GM18526 (cell line): Measurements from ENCODE around the gene IL1RL2.

ENCODE experiments used
- POLR2A ChIP-seq: IDR thresholded peaks from 3 replicates; pipeline ENCODE4 v1.6.1; 2011; ENCODE audit not compliant: insufficient read length; ENCODE audit errors: extremely low read depth

The IL1RL2 gene

DNA sequence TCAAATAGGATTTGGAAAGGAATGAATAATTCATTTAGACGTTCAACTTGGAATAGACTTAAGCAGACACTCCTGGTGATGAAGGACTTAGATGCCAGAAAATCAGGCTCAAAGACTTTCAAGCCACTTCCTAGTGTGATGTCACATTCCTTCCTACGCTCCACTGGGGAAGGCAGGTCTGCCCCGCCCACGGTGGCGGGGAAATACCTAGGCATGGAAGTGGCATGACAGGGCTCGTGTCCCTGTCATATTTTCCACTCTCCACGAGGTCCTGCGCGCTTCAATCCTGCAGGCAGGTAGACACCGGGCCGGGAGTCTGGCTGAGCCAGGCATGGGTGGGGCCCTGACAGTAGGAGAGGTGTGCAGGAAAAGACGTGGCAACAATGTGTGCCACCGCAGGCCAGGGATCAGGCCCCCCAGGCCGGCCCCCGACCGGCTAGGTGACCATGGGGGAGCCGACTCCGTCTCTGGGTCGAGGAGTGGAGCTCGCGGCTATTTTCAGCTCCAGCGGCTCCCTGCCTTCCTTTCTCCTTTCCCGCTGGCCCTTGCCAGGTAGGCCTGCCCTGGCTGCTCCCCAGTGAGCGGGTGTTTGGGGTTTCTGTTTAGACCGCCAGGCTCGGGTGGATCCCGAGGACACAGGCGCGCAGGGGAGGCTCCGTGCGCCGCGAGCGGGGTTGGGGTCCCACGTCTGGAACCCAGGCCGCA lies at the start of gene IL1RL2:
TSS of gene IL1RL2 (plus strand) at position 233 of the 705 bp plus-strand sequence. CDS start 845 bp downstream, outside the sequence.
- TF ChIP-seq POLR2A = no peak

DNA sequence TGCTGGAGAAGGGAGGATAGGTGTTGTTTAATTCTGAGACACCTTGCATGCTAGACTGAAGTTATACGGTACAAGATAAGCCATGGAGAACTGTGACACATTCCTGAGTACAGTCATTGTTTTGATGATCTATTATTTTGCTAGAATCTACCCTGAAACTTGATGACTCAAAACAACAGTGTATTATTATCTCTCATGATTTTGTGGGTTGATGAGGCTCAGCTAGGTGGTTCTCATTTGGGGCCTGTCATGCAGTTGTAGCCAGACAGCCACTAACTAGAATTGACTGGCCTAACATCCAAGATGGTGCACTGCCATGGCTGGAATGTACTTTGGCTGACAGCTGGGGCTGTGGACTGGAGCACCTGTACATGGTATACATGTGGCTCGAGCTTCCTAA lies 49.7 kb upstream of the IL1RL2 start:
- TF ChIP-seq POLR2A = no peak

DNA sequence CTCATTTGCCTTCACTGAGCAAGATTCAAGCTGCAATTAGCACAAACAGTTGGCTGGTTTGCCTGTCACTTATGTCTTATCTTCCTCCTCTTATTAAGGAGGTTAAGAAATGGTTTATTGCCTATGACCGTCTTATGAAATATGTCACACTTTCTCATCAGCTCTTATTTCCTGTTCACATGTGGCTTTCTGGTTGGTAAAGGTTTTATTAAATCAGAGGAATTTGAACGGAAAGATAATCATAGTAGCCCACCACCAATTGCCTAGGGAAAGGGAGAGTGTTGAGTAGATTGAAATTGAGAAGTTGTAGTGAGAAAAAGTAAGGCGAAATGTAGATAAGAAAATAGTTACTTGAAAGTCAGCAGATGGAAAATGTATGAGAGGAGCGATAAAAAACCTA lies 48.5 kb upstream of the IL1RL2 start:
- TF ChIP-seq POLR2A = no peak

DNA sequence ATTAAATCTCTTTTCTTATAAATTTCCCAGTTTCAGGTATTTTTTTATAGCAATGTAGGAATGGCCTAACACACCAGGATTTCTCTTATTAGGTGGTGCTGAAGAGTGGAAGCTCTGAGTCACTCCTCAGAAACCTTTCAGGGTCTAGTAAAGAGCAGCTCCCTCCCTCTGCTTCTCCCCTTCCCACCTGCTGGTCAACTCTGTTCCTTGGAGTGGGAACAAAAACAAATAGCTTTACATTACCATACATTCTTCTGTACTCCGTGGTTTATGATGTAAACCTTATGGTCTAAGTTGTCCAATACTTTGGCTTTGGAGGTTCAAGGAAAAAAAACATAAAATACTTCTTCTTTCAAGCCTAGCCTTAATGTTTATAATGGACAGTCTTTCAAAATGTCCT lies 47.0 kb upstream of the IL1RL2 start:
- TF ChIP-seq POLR2A = no peak

DNA sequence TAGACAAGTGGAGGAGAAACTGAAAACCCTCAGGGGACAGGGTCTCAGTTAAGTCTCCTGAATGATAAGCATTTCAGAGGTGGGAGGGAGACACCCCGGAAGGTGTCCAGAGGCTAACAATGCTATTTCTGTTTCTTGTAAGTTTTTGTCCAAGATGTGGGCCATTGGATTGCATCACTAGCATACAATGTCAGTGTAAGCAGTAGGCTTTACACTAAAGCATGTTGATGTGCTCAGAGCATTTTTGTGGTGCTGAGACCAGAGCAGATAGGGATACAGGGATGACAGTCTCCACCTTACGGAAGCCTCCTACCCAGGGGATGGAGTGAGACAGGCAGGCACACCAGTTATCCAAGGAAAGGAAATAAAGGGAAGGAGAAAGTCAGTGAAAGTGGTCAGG lies 46.4 kb upstream of the IL1RL2 start:
- TF ChIP-seq POLR2A = no peak

DNA sequence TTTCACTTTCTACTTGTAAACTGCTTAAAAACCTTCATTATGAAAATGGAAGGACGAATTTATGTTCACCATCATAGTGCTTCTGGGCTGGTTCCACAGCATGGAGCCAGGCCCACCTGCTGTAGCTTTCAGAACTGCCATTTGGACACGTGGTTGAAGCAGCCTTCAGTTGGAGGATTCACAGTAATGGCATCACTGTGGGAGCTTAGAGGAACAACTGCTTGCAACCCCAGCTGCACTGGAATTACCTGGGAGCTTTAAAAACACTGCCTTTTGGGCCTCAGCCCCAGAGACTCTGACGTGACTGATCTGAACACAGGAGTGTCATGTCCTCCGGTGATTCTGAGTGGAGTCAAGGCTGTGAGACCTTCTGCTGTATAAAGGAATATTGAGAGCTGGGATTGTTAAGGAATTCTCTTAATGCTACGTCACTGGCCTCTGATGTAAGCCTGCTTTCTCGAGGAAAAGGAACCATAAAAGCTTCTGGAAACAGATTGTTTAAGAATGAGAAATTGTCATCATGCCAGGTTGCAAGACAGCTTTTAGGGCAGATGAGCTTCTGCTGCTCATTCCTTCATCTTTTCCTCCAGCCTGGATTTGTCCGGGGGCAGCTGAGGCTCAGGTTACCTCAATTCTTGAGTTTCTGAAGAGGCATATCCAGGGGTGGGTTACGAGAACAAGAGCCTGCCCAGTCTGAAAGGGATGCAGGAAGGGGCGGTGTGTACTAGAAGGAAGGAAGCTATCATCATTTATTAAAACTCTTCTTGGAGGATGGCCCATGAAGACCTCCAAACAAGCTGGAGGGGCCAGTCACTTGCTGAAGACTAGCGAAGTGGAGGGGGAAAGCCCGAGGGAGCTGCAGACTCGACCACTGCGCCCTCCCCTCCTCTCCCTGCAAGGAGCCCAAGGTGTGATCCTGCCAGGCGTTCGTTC lies 45.5 kb upstream of the IL1RL2 start:
- TF ChIP-seq POLR2A = no peak

DNA sequence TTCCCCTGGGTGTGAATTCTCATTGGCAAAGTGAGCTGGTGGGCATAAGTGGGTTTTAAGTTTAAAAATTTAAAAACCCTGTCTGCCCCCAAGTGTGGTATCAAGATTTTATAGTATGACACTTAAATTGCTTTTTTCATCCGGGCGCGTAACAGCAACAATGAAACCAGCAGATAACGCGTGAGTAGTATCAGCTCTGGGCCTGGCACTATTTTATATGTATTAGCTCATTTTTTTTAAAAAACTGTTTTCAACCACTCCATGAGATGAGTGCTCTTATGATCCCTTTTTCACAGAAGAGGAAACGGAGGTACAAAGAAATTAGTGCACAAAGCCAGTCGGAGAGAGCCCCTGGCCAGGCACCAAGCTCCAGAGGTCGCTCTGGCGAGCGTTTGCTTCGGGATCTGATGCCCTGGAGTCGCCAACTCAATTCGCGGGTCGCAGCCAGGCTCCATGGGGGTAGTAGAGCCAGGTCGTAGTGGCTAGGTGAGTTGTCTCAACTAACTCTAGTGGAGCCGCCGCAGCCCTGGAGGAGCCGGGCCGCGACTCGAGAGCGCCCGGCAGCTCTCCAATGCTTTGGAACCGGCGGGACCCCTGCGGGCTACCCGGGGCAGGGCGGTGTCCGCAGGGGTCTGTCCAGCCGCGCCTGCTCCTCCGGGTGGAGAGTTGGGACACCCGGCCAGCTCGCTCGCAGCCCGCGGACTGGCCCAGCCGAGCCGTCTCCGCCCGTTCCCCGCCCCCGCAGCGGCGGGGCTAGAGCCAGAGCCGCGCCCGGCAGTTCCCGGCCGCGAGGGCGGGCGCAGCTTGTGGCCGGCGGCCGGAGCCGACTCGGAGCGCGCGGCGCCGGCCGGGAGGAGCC lies 44.6 kb upstream of the IL1RL2 start, which contains the start of gene IL1R1:
TSS of gene IL1R1 (plus strand) at position 777 of the 859 bp plus-strand sequence. CDS start 14,979 bp downstream, outside the sequence.
- no peak for TF ChIP-seq POLR2A

DNA sequence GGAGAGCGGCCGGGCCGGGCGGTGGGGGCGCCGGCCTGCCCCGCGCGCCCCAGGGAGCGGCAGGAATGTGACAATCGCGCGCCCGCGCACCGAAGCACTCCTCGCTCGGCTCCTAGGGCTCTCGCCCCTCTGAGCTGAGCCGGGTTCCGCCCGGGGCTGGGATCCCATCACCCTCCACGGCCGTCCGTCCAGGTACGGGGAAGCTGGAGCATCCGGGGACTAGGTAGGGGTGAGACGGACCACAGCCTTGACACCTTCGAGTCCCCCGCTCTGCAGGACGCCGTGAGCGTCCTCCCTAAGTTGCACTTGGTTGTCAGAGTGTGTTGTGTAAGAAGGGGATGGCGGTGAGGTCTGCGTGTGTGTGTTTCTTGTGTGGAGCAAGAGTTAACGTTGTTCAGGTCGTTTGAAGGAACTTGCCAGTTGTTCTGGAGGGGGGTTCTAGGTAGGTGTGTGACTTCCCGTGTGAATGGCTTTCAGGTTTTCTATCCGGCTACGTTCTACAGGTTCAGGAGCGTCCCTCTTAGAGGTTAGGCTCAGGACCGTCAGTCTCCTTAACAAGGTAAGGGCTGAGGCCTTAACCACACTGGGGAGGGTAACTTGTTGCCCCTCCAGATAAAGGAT lies 43.9 kb upstream of the IL1RL2 start:
- no peak for TF ChIP-seq POLR2A

DNA sequence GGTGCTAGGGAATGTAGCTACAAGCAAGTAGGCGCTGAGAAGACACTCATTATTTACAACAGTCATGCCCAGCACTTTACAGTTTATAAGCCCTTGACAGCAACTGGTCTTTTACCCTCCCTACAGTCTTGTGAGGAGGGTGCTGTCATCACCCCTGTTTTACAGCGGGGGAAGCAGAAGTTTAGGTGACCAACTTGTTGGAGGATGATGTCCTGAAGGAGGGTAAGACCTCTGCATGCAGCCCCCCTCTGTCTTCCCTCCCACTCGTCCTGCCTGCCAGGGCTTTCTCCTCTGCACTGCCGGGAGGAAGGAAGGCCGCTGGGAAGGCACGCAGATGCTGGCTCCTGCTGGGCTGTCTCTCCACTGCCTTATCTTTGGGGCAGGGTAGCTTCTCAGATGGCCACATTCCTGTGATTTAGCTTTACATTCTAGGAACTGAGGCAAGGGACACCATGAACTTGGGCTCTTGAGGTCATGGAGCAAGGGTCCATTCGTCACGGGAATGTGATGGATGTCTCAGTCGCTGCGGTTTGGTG lies 43.3 kb upstream of the IL1RL2 start:
- no peak for TF ChIP-seq POLR2A

DNA sequence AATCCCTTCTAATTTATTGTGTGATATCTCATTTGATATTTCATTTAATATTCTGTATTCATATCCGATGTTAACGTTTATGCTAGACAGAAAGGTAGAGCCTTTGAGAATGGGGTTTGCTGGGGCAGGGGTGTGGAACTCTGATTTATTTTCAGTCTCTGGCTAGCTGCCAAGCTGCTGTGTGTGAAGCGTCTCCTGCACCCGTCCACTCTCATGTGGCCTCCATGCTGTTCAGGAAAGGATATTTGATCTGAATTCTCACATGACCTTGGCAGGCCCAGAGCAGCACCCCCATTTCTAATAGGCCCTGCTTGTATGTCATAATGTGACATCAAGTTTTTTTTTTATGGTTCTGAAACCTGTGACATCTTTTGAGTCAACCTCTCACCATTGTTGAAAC lies 42.7 kb upstream of the IL1RL2 start:
- no peak for TF ChIP-seq POLR2A

DNA sequence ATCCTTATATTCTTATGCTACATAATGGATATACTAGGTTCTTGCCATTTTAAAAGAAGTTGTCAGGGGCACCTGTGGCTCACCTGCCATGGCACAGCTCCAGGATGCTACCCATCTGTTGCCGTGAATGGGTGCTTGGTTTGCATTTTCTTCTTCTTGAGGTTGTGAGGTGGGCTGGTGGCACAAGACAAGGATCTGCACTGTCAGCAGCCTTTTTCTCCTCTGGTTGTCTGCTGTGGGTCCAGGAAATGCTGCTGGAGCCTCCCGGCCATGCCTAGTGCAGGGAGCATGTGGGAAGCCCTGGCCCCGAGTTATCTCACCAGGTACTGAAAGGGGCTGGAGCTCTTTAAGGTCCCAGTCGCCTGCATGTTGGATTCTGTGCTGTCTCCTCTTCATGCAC lies 41.7 kb upstream of the IL1RL2 start:
- no peak for TF ChIP-seq POLR2A

DNA sequence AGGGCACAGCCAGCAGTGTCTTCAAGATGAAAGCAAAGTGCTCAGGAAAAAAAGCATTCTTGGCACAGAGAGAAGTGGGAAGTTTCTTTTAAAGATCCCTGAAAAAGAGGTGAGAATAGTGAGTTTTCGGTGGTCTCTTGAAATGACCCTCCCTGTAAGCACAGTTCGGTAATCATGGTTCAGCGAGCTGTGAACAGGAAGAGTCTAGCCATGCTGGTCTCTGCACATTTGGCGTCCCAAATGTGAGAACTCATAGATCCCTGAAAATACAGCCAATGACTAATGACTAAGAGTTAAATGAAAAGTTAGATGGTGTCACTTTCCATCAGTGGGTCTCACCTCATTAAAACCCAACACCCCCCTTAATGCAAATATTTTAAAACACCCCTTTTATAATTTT lies 40.9 kb upstream of the IL1RL2 start:
- TF ChIP-seq POLR2A = no peak

DNA sequence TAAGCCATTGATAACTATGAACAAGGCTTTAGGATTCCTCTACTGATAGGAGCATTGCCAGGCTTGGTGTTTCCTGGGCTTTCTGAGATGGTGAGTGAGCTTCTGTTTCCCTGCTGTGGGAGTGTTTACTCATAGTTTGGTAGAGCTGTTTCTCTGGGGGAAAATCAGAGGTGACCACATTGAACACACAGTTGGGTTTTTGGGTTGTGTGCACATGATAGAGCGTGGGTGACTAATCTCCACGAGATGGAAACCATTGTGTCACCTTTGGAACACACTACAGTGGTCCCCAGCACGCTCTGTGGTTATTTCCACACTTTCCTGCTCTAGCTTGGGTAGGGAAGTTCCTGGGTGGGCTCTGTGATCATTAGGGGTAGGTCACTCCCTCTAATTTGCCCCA lies 38.9 kb upstream of the IL1RL2 start:
- no peak for TF ChIP-seq POLR2A

DNA sequence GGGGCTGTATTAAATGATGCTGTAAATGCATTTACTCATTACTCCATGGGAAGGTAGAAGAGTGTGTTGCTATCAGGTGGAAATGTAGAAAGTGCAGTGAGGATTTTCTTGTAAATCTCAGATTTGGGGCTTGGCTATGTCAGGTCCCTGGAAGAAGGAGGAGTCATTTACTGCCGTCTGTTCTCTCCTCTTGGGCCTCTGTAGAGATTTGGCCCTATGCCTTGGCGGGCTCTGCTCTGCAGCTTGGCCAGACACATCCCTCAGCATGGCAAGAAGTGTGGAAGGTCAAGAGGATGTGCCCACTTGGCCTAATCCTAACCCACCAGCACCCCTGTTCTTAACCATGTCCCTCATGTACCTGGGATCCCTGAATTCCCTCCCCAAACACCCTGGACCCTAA lies 37.6 kb upstream of the IL1RL2 start:
- no peak for TF ChIP-seq POLR2A

DNA sequence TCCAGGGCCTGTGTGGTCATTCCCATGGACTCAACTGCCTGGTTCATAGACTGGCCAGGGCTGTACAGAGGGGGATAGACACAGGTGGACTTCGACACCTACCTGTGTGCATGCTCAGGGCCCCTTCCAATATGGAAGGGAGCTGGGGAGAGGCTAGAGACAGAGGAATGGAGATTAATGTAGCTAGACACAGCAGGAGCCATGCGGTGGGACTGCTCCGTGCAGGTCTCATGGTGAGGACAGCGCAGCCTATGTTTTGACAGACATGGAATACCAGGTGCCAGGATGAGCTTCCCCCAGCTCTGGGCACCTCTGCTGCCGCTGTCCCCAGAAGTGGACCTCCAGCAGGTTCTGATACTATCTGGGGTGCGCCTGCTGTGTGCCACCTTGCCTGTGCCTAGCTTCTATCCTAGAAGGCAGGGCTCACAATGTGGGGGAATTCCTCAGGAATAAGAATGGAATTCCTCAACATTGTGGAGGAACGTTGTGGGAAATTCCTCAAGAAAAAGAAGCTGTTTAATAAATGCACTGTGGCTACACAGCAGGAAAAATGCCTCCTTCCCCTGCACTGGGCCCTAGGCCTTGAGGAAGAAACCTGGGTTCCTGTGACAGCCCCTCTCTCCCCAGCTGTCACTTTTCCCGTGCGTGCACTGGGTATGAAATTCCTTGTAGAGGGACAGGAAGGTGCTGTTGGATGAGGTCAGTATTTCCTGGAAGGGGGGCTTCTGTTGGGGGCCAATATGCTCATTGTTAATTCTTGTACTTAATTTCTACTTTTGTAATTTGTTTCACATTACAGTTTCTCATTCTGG lies 37.0 kb upstream of the IL1RL2 start:
- TF ChIP-seq POLR2A = no peak
